ENCODE results near the gene MYL12A.

DNA sequence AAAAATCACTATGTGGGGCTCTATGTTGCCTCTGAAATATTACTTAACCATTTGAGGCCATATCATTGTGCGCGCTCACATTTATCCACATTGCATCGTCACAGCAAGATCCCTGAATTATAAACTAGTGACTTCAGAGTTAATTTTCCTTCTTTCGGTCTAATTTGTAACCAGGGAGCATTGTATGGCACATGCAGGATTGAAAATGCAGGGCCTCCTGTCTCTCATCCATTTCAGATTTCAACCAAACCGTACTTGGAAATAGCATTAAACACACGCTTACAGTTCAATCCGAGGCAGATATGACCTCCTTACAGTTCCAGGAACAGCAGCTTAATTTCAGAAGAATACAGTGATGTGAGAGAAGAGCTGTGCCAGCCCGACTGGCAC lies 28.4 kb upstream of the MYL12A start:
- TF ChIP-seq, protein P1, sequence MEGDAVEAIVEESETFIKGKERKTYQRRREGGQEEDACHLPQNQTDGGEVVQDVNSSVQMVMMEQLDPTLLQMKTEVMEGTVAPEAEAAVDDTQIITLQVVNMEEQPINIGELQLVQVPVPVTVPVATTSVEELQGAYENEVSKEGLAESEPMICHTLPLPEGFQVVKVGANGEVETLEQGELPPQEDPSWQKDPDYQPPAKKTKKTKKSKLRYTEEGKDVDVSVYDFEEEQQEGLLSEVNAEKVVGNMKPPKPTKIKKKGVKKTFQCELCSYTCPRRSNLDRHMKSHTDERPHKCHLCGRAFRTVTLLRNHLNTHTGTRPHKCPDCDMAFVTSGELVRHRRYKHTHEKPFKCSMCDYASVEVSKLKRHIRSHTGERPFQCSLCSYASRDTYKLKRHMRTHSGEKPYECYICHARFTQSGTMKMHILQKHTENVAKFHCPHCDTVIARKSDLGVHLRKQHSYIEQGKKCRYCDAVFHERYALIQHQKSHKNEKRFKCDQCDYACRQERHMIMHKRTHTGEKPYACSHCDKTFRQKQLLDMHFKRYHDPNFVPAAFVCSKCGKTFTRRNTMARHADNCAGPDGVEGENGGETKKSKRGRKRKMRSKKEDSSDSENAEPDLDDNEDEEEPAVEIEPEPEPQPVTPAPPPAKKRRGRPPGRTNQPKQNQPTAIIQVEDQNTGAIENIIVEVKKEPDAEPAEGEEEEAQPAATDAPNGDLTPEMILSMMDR (conservative IDR thresholded peaks at IDR 0.05) = no peak
- no peak for TF ChIP-seq ZFX (IDR thresholded peaks at IDR 0.05)
